ENCODE data around the gene MBD3L3.

The MBD3L3 gene

GRCh38 chr19:7007859-7008258 lies 50.6 kb downstream of the MBD3L3 start:
- Histone ChIP-seq H3K36me3 (ENCODE audit: insufficient read depth, low read length) (no peaks in the 10 kb centered on the region), H3K4me1 (ENCODE audit: insufficient read depth, low read length) (peaks cover 2% of the 10 kb centered on the region; the same call in 1 of the 2 replicates), H4K20me1 (ENCODE audit: insufficient read depth, low read length) (no peaks in the 10 kb centered on the region), H3K9me3 (ENCODE audit: insufficient read depth, low read length, severe bottlenecking) (no peaks in the 10 kb centered on the region), H2AFZ (ENCODE audit: low read depth, low read length) (no peak overlapping the region), H3K9ac (ENCODE audit: low read depth, low read length) (no peak overlapping the region), H3K4me3 (ENCODE audit: low read depth in 1 of 2, low read length in 2 of 2) (no peak overlapping the region), H3K4me2 (ENCODE audit: insufficient read depth, low read length) (no peak overlapping the region), H3K79me2 (ENCODE audit: insufficient read depth, low read length) (no peaks in the 10 kb centered on the region), H3K27ac (ENCODE audit: low read length) (no peak overlapping the region), H3K27me3 (ENCODE audit: insufficient read depth, low read length, poor library complexity) (no peaks in the 10 kb centered on the region)
- ATAC-seq (ENCODE audit: insufficient read depth, low read depth) (no peak), DNase-seq (no peak)
- TF ChIP-seq, protein P1, sequence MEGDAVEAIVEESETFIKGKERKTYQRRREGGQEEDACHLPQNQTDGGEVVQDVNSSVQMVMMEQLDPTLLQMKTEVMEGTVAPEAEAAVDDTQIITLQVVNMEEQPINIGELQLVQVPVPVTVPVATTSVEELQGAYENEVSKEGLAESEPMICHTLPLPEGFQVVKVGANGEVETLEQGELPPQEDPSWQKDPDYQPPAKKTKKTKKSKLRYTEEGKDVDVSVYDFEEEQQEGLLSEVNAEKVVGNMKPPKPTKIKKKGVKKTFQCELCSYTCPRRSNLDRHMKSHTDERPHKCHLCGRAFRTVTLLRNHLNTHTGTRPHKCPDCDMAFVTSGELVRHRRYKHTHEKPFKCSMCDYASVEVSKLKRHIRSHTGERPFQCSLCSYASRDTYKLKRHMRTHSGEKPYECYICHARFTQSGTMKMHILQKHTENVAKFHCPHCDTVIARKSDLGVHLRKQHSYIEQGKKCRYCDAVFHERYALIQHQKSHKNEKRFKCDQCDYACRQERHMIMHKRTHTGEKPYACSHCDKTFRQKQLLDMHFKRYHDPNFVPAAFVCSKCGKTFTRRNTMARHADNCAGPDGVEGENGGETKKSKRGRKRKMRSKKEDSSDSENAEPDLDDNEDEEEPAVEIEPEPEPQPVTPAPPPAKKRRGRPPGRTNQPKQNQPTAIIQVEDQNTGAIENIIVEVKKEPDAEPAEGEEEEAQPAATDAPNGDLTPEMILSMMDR (IDR thresholded peaks at IDR 0.05; ENCODE audit: borderline replicate concordance, extremely low read depth, low read length, poor library complexity, severe bottlenecking): no peak
- no peak for TF ChIP-seq EZH2 (IDR thresholded peaks at IDR 0.05; ENCODE audit: borderline replicate concordance, low read depth, low read length, severe bottlenecking)
